Lower leg skin (tissue), 4 donors: Measurements from ENCODE around the gene ERC2. TPM values are rescaled to one million over a fixed set of nuclear protein-coding genes. Genes with fewer than 3 reads are reported as not detected.

Source experiments
- DNase-seq, 2 donors: peaks; one replicate each; pipeline ENCODE4 v3.0.0-alpha.2; 2019; ENCODE audit warnings: low spot score in 2 of 2
- H3K4me3 ChIP-seq: fragments of 200-600 bp; sonication (generic); 2 replicates; pipeline ENCODE4 v1.5.1; 2017; ENCODE audit warnings: mild to moderate bottlenecking, low read depth; ENCODE audit not compliant: poor library complexity, severe bottlenecking
- CTCF ChIP-seq, 3 donors: fragments of 450-650 bp; IDR thresholded peaks; one replicate each; pipeline ENCODE4 v1.5.1; 2016; ENCODE audit warnings: antibody characterized with exemption in 3 of 3, mild to moderate bottlenecking in 3 of 3, moderate library complexity in 2 of 3
- POLR2A ChIP-seq, 2 donors: fragments of 450-650 bp; IDR thresholded peaks; one replicate each; pipeline ENCODE4 v1.6.1; 2016 to 2017; ENCODE audit warnings: antibody characterized with exemption in 2 of 2, mild to moderate bottlenecking in 1 of 2, moderate library complexity in 1 of 2
- WGBS, 2 donors: methylation state at CpG; one replicate each; pipeline ENCODE4 v1.1.5; 2018; 5-methylcytosine and 5-hydroxymethylcytosine counted together
- intact Hi-C: fragments of 100-400 bp; cut with DNase I; formaldehyde crosslinking; loops from one replicate; pipeline ENCODE4 v1.15.0; 2023; ENCODE audit warnings: low total_unique reads
- total RNA-seq, 4 donors: library from RNA; depleted of rRNA; stranded (reverse); fragments of >200 nt; gene quantifications; one replicate each; pipeline ENCODE4 v1.1.0, GENCODE V29; 2016

ERC2 gene
- total RNA-seq, 4 donors from 2014 or later, result 0.23 to 1.3 (median 0.42) TPM; not detected in 1

GRCh38 chr3:56316944-56317343 is 151.3 kb downstream of the ERC2 start:
- no peak for DNase-seq
- TF ChIP-seq CTCF (IDR thresholded peaks at IDR 0.05) (no peak), POLR2A (IDR thresholded peaks at IDR 0.05) (no peak)
- WGBS, 2 donors, result 85 to 89% methylated on average over 3 of the region's 3 CpGs
- intact Hi-C loops, result no loop called here
- H3K4me3 ChIP-seq, result no peak overlapping the region

GRCh38 chr3:56314842-56315241 is 153.4 kb downstream of the ERC2 start:
- intact Hi-C loops, result no loop called here
- no peak overlapping the region for H3K4me3 ChIP-seq
- peak; percentile 41 to 85 for DNase-seq
- no peak for TF ChIP-seq POLR2A (IDR thresholded peaks at IDR 0.05)
- no peak for TF ChIP-seq CTCF (IDR thresholded peaks at IDR 0.05)
- WGBS, 2 donors, result 29 to 35% methylated on average over 5 of the region's 5 CpGs

- DNase-seq, result no peak
- H3K4me3 ChIP-seq, result no peak overlapping the region
- TF ChIP-seq CTCF (IDR thresholded peaks at IDR 0.05) (no peak), POLR2A (IDR thresholded peaks at IDR 0.05) (no peak)
- intact Hi-C loops, result no loop called here
- 78 to 83% methylated on average over 3 of the region's 3 CpGs for WGBS, 2 donors
Observed at GRCh38 chr3:56309465-56309864, 158.8 kb downstream of the ERC2 start.

- H3K4me3 ChIP-seq, result no peak overlapping the region
- whole genome bisulfite sequencing, 2 donors, result 38 to 39% methylated on average over 2 of the region's 2 CpGs
- no peak for DNase-seq
- TF ChIP-seq CTCF (IDR thresholded peaks at IDR 0.05), result no peak
- TF ChIP-seq POLR2A (IDR thresholded peaks at IDR 0.05), result no peak
- intact Hi-C loops, result no loop called here
Observed at GRCh38 chr3:56308471-56308870, 159.8 kb downstream of the ERC2 start.

- intact Hi-C loops, result no loop called here
- TF ChIP-seq POLR2A (IDR thresholded peaks at IDR 0.05) (no peak), CTCF (IDR thresholded peaks at IDR 0.05) (no peak)
- no peak for DNase-seq
- WGBS, 2 donors, result 78% methylated on average over 1 of the region's 1 CpG
- no peak overlapping the region for H3K4me3 ChIP-seq
Observed at GRCh38 chr3:56304069-56304468, 164.2 kb downstream of the ERC2 start.

GRCh38 chr3:56303487-56303886 is 164.8 kb downstream of the ERC2 start:
- no peak for TF ChIP-seq POLR2A (IDR thresholded peaks at IDR 0.05)
- TF ChIP-seq CTCF (IDR thresholded peaks at IDR 0.05), result no peak
- intact Hi-C loops, result no loop called here
- DNase-seq, result no peak
- H3K4me3 ChIP-seq, result no peak overlapping the region
- WGBS, 2 donors, result 37 to 46% methylated on average over 5 of the region's 5 CpGs
